Transverse colon (tissue), 4 donors: Measurements from ENCODE around the gene CHID1. TPM values are rescaled to one million over a fixed set of nuclear protein-coding genes. Genes with fewer than 3 reads are reported as not detected.
A peak's percentile ranks its signal among the peaks of the same experiment; 100 is the strongest.

Experiments
- DNase-seq: peaks from one replicate; pipeline ENCODE4 v3.0.0-alpha.2; 2019
- H3K27ac ChIP-seq, 4 donors: fragments of 200-600 bp; sonication (generic); 2 replicates each; pipeline ENCODE4 v1.5.1; 2016 to 2018; ENCODE audit warnings: inconsistent platforms in 4 of 4
- H3K27me3 ChIP-seq: fragments of 200-600 bp; sonication (generic); 2 replicates; pipeline ENCODE4 v1.5.1; 2017; ENCODE audit warnings: inconsistent platforms
- H3K36me3 ChIP-seq, 4 donors: fragments of 200-600 bp; sonication (generic); 2 replicates each; pipeline ENCODE4 v1.5.1; 2017 to 2019; ENCODE audit warnings: inconsistent platforms in 4 of 4
- H3K4me1 ChIP-seq, 4 donors: fragments of 200-600 bp; sonication (generic); 2 replicates each; pipeline ENCODE4 v1.5.1; 2017 to 2020; ENCODE audit warnings: inconsistent platforms in 4 of 4
- H3K4me3 ChIP-seq, 4 donors: fragments of 200-600 bp; sonication (generic); 1 replicate in 1 of 4; 2 replicates in 3 of 4; pipeline versions ENCODE4 v1.5.1 to v1.6.1; 2017 to 2019; ENCODE audit warnings: inconsistent platforms in 4 of 4
- H3K9me3 ChIP-seq, 2 donors: fragments of 200-600 bp; sonication (generic); 2 replicates each; pipeline ENCODE4 v1.5.1; 2017 to 2019; ENCODE audit warnings: inconsistent platforms in 2 of 2
- CTCF ChIP-seq, 5 experiments: fragments of 200-600 bp in 3 of 5; fragments of 450-650 bp in 2 of 5; sonication (generic) in 3 of 5; IDR thresholded peaks; 1 replicate in 2 of 5; 2 replicates in 3 of 5; pipeline ENCODE4 v1.5.1; 2016 to 2017; ENCODE audit warnings: antibody characterized with exemption in 5 of 5, inconsistent platforms in 3 of 5, mild to moderate bottlenecking in 2 of 5, moderate library complexity in 1 of 5
- EP300 ChIP-seq: sonication (generic); formaldehyde crosslinking; IDR thresholded peaks from one replicate; pipeline ENCODE4 v1.6.1; 2017; ENCODE audit warnings: antibody characterized with exemption, low read depth
- POLR2A ChIP-seq: fragments of 450-650 bp; IDR thresholded peaks from one replicate; pipeline ENCODE4 v1.6.1; 2016; ENCODE audit warnings: antibody characterized with exemption, mild to moderate bottlenecking, moderate library complexity
- POLR2AphosphoS5 ChIP-seq, 3 donors: sonication (generic); formaldehyde crosslinking; IDR thresholded peaks; one replicate each; pipeline ENCODE4 v1.6.1; 2016; ENCODE audit warnings: antibody characterized with exemption in 3 of 3
- WGBS, 2 donors: methylation state at CpG; one replicate each; pipeline ENCODE4 v1.1.5; 2018; ENCODE audit warnings: low coverage in 1 of 2; 5-methylcytosine and 5-hydroxymethylcytosine counted together
- in situ Hi-C, 4 donors: fragments of 200-750 bp; cut with MboI; loops; one replicate each; pipeline versions ENCODE4 v1.15.0 to v1.15.1; 2017; ENCODE audit warnings: low sequenced_read_pairs in 3 of 4, low pct_ligation_motif_present in 1 of 4, low pct_unique_long_range_greater_than_20kb in 1 of 4
- intact Hi-C: fragments of 100-400 bp; cut with DNase I; formaldehyde crosslinking; loops from one replicate; pipeline ENCODE4 v1.15.1; 2023; ENCODE audit warnings: low total_unique reads
- total RNA-seq, 4 donors: library from RNA; depleted of rRNA; stranded (reverse); fragments of >200 nt; gene quantifications; one replicate each; pipeline ENCODE4 v1.1.0, GENCODE V29; 2016

The CHID1 gene
- total RNA-seq, 4 donors from 2014 or later: 15.3 to 58.2 (median 41.4) TPM

DNA sequence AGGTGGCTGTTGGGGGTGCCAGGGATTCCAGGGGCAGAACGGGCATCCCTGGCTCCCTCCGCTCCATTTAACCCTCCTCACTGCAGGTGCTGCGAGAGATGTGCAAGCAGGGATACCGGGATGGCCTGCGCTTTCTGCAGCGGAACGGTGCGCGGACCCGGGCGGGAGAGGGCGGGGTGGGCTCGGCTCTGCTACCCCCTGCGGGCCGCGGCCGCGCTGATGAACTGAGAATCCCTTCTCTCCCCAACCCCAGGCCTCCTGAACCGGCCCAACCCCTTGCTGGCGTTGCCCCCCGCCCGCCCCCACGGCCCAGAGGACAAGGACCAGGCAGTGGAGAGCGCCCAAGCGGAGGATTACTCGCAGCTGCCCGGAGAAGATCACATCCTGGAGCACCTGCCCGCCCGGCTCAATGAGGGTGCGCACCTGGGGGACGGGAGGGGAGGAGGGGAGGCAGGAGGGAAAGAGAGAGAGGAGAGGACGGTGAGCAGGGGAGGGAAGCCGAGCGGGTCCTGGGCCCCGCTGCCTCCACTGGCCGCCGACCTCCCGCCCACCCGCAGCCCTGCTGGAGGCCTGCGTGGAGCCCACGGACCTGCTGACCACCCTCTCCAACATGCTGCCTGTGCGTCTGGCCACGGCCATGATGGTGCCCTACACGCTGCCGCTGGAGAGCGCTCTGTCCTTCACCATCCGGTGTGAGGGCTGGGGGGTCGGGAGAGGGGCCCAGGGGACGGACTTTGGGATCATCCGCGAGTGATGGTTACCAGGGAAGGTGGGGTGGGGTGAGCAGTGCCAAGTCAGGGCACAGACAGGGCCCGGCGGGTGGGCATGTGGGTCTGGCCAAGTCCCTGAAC, 86.9 kb downstream of the CHID1 start:
- peaks cover 21 to 80% (median 71%) of the 10 kb centered on the region in 4 donors for H3K4me1 ChIP-seq
- H3K4me3 ChIP-seq: no peak overlapping the region
- WGBS, 2 donors: 91% methylated on average over 53 of the region's 53 CpGs; no CpG with 5 or more reads in 1 of the 2 donors
- intact Hi-C loops (no loop called here), in situ Hi-C loops (no loop called here)
- DNase-seq: no peak
- H3K9me3 ChIP-seq: no peaks in the 10 kb centered on the region
- H3K27me3 ChIP-seq: peaks cover 36% of the 10 kb centered on the region
- peak overlapping the region in 1 of 4 donors; percentile 95 for H3K27ac ChIP-seq
- H3K36me3 ChIP-seq: peaks cover 0 to 14% (median 0%) of the 10 kb centered on the region in 4 donors
- no peak for TF ChIP-seq CTCF (IDR thresholded peaks at IDR 0.05)
- no peak for TF ChIP-seq POLR2AphosphoS5 (IDR thresholded peaks at IDR 0.05)
- no peak for TF ChIP-seq POLR2A
- TF ChIP-seq EP300: no peak

- Histone ChIP-seq H3K27me3 (peaks cover 17% of the 10 kb centered on the region), H3K36me3 (peaks cover 0 to 14% (median 0%) of the 10 kb centered on the region in 4 donors), H3K4me3 (peak overlapping the region in 1 of 4 donors; percentile 93), H3K9me3 (no peaks in the 10 kb centered on the region), H3K4me1 (peaks cover 22 to 65% (median 60%) of the 10 kb centered on the region in 4 donors), H3K27ac (peak overlapping the region; percentile 96 to 100 (median 97))
- 80% methylated on average over 22 of the region's 22 CpGs; no CpG with 5 or more reads in 1 of the 2 donors for WGBS, 2 donors
- TF ChIP-seq POLR2A: no peak
- no peak for TF ChIP-seq CTCF (IDR thresholded peaks at IDR 0.05)
- no peak for TF ChIP-seq POLR2AphosphoS5 (IDR thresholded peaks at IDR 0.05)
- TF ChIP-seq EP300: no peak
- intact Hi-C loops (no loop called here), in situ Hi-C loops (no loop called here)
- DNase-seq: no peak
These were observed 88.9 kb downstream of the CHID1 start for GRCh38 chr11:821512-822371.

GRCh38 chr11:820655-821511, 89.7 kb downstream of the CHID1 start:
- H3K36me3 ChIP-seq: peaks cover 0 to 14% (median 0%) of the 10 kb centered on the region in 4 donors
- H3K4me1 ChIP-seq: peaks cover 18 to 57% (median 51%) of the 10 kb centered on the region in 4 donors
- peak overlapping the region; percentile 62 to 97 (median 86) for H3K4me3 ChIP-seq
- peak; percentile 81 for DNase-seq
- intact Hi-C loops (no loop called here), in situ Hi-C loops (no loop called here)
- H3K27me3 ChIP-seq: peaks cover 9% of the 10 kb centered on the region
- H3K27ac ChIP-seq: peak overlapping the region; percentile 96 to 100 (median 97)
- 52% methylated on average over 11 of the region's 11 CpGs; no CpG with 5 or more reads in 1 of the 2 donors for WGBS, 2 donors
- H3K9me3 ChIP-seq: no peaks in the 10 kb centered on the region
- TF ChIP-seq POLR2A (peak; percentile 47), POLR2AphosphoS5 (IDR thresholded peaks at IDR 0.05) (peak in 2 of 3 donors; percentile 68 to 77), CTCF (IDR thresholded peaks at IDR 0.05) (no peak)
